ENCODE results near the gene SREBF2. TPM values are rescaled to one million over a fixed set of nuclear protein-coding genes. Genes with fewer than 3 reads are reported as not detected.

SREBF2 gene
- total RNA-seq, 2 experiments from 2014 or later, result 150 to 157 TPM

DNA sequence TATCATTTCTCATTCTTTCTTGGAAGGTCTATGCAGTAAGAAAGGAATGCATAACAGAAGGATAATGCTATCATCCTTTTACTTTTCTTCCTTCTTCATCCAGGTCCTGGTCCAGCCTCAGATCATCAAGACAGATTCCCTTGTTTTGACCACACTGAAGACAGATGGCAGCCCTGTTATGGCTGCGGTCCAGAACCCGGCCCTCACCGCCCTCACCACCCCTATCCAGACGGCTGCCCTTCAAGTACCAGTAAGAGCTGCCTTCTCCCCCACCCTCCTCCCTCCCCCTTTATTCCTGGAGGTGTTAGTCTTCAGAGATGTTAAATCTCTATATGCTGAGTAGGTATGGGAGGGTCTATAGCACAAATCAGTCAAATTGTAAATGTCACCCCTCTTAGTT lies 37.9 kb downstream of the SREBF2 start:
- no peaks in the 10 kb centered on the region for H3K27me3 Mint-ChIP-seq

DNA sequence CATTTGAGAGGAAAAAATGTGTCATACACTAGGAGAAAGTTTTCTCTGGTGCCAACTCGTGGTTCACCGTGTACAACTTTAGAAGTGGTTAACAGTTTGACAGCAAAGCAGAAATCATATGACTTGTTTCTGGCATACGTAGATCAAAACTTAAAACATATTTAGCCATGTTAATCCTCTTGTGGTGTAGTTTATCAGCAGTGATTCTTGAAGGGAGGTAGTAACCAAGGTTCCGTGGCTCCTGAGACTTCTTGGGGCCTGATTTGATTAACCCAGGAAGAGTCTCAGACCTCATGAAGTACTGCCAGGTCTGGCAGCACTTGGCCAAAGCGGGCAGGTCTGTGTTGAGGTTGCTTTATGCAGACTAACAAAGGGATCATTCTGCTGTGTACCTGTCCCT lies 40.5 kb downstream of the SREBF2 start:
- Mint-ChIP-seq H3K4me1 (peaks cover 15% of the 10 kb centered on the region), H3K36me3 (ENCODE audit: low read depth) (peaks cover 78% of the 10 kb centered on the region), H3K9me3 (no peaks in the 10 kb centered on the region), H3K27ac (peak overlapping the region; percentile 73), H3K4me3 (no peak overlapping the region), H3K27me3 (no peaks in the 10 kb centered on the region)
- CTCF ChIA-PET, result interaction anchor here (1.1 to 1.5 kb wide), 4 partner anchors 11 to 176 kb away, joined by 3 to 6 read pairs (median 4); no protein-coding TSS in a partner anchor
- POLR2A ChIA-PET, result interaction anchor here (1.0 to 3.7 kb wide), 5 partner anchors 10 to 176 kb away, joined by 3 to 19 read pairs (median 4); partner anchors contain the start of gene SREBF2
- no peak for DNase-seq

More for the DNA sequence above, 37.9 kb downstream of the SREBF2 start:
- ChIA-PET POLR2A (interaction anchor here (0.7 to 2.7 kb wide), 2 partner anchors 8 to 12 kb away, joined by 3 to 12 read pairs; no protein-coding TSS in a partner anchor), CTCF (interaction anchor here (1.6 kb wide), 1 partner anchor 9 kb away, joined by 4 read pairs; no protein-coding TSS in a partner anchor)
- Mint-ChIP-seq H3K9me3 (no peaks in the 10 kb centered on the region), H3K4me1 (peaks cover 21% of the 10 kb centered on the region), H3K4me3 (no peak overlapping the region), H3K27ac (no peak overlapping the region), H3K36me3 (ENCODE audit: low read depth) (peaks cover 80% of the 10 kb centered on the region)
- DNase-seq, result no peak

DNA sequence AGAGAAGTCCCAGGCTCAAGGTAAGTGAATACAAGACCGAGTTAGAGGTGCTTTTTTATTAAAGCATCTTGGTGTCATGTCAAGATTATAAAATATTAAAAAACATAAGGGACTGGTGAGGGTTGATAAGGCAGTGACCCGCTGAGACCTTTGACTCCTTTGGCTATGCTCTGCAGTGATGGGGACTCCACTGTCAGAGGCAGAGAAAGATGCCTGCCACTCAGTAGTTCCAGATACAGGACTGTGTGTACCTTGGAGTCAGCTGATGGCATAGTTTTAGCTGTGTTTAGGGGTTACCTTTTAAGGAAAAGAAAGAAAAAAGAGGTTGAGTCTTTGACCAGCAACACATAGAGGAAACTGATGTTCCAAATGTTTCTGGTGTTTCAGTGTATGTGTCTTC lies 41.2 kb downstream of the SREBF2 start:
- CTCF ChIA-PET, result interaction anchor here (2.5 kb wide), 1 partner anchor 16 kb away, joined by 10 read pairs; no protein-coding TSS in a partner anchor
- no peak overlapping the region for H3K4me3 Mint-ChIP-seq
- H3K36me3 Mint-ChIP-seq (ENCODE audit: low read depth), result peaks cover 77% of the 10 kb centered on the region
- no peak overlapping the region for H3K27ac Mint-ChIP-seq
- DNase-seq, result no peak
- peaks cover 15% of the 10 kb centered on the region for H3K4me1 Mint-ChIP-seq
- no peaks in the 10 kb centered on the region for H3K9me3 Mint-ChIP-seq
- POLR2A ChIA-PET, result interaction anchor here (0.8 to 3.7 kb wide), 4 partner anchors 11 to 66 kb away, joined by 3 to 19 read pairs (median 6); partner anchors contain the start of gene SREBF2
- no peaks in the 10 kb centered on the region for H3K27me3 Mint-ChIP-seq

DNA sequence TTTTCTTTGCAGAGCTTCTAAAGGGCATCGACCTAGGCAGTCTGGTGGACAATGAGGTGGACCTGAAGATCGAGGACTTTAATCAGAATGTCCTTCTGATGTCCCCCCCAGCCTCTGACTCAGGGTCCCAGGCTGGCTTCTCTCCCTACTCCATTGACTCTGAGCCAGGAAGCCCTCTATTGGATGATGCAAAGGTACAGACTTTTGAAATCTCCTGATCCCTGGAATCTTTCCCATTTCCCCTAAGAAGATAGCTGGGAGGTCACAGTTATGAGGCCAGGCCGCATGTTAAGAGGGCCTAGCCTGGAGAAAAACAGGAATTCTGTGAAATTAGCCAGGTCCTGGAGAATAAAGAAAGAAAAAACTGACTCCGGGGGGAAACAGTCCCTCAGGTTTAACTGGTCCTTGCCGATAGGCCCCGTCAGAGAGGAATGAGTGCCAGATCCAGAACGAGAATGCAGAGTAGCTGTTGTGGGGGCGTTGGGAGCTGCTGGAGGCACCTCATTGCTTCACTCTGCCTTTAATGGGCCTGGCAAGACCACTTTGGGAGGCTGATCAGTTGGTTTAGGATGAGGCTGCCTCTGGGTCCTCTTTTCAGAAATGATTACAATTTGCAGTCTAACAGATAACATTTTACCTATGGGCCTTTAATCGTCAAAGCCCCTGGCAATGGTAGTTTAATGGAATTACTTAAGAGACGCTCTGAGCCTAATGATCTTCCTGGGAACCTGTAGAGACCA lies 42.8 kb downstream of the SREBF2 start:
- Mint-ChIP-seq H3K9me3 (no peaks in the 10 kb centered on the region), H3K36me3 (ENCODE audit: low read depth) (peaks cover 83% of the 10 kb centered on the region), H3K27me3 (no peaks in the 10 kb centered on the region), H3K4me3 (no peak overlapping the region), H3K4me1 (peaks cover 15% of the 10 kb centered on the region), H3K27ac (no peak overlapping the region)
- ChIA-PET CTCF (interaction anchor here (1.6 to 2.5 kb wide), 2 partner anchors 17 to 32 kb away, joined by 3 to 10 read pairs; no protein-coding TSS in a partner anchor), POLR2A (interaction anchor here (2.2 kb wide), 1 partner anchor 13 kb away, joined by 9 read pairs; no protein-coding TSS in a partner anchor)
- DNase-seq, result no peak

DNA sequence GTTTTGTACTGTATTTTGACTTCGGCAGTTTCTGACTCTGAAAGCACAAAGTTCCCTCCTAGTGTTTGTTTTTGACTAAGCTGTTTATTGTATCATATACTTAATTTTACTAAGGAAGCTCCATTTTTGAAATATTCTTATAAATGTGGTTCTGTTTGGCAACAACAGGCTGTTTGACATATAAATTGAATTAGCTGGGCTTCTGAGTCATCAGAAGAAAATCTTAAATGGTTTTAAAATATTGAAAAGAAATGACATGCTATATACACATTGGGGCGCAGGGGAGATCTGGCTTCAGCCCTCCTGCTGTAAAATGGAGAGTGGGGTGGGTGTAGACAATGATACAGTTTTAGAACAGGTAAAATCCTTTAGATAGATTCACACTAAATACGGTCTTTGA lies 43.4 kb downstream of the SREBF2 start:
- H3K36me3 Mint-ChIP-seq (ENCODE audit: low read depth), result peaks cover 82% of the 10 kb centered on the region
- H3K9me3 Mint-ChIP-seq, result no peaks in the 10 kb centered on the region
- ChIA-PET CTCF (interaction anchor here (2.5 kb wide), 1 partner anchor 18 kb away, joined by 10 read pairs; no protein-coding TSS in a partner anchor), POLR2A (interaction anchor here (2.2 kb wide), 1 partner anchor 13 kb away, joined by 9 read pairs; no protein-coding TSS in a partner anchor)
- H3K27ac Mint-ChIP-seq, result no peak overlapping the region
- H3K27me3 Mint-ChIP-seq, result no peaks in the 10 kb centered on the region
- peaks cover 15% of the 10 kb centered on the region for H3K4me1 Mint-ChIP-seq
- no peak overlapping the region for H3K4me3 Mint-ChIP-seq
- no peak for DNase-seq

DNA sequence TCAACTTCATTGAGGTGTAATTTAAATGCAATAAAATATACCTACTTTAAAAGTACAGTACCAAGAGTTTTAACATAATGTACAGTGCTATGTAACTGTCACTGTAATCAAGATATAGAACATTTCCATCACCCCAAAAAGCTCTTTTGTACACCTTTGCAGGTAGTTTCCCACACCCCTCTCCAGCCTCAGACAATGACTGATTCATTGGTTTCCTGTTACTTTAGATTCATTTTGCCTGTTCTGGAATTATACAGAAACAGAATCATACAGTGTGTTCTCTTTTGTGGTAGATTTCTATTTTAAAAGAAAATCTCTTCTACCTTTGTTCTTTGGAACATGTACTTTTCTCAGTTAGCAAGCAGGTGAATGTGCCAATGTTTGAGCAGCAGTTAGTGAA lies 43.8 kb downstream of the SREBF2 start:
- Mint-ChIP-seq H3K36me3 (ENCODE audit: low read depth) (peaks cover 82% of the 10 kb centered on the region), H3K4me3 (no peak overlapping the region), H3K27ac (no peak overlapping the region), H3K27me3 (no peaks in the 10 kb centered on the region), H3K9me3 (no peaks in the 10 kb centered on the region), H3K4me1 (peaks cover 15% of the 10 kb centered on the region)
- ChIA-PET POLR2A (no interaction called here), CTCF (interaction anchor here (2.5 kb wide), 1 partner anchor 18 kb away, joined by 10 read pairs; no protein-coding TSS in a partner anchor)
- DNase-seq, result no peak

DNA sequence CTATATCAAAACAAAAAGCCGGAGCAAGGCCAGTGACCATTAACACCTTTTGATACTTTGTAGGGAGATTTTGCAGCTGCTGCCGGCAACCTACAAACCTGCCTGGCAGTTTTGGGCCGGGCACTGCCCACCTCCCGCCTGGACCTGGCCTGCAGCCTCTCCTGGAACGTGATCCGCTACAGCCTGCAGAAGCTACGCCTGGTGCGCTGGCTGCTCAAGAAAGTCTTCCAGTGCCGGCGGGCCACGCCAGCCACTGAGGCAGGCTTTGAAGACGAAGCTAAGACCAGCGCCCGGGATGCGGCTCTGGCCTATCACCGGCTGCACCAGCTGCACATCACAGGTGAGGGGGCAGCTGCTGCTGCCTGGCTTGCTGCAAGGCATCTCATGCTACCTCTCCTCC lies 47.7 kb downstream of the SREBF2 start:
- DNase-seq, result no peak
- POLR2A ChIA-PET, result interaction anchor here (1.0 to 1.3 kb wide), 2 partner anchors 18 to 47 kb away, joined by 3 read pairs; partner anchors contain the start of gene SREBF2
- Mint-ChIP-seq H3K4me1 (no peaks in the 10 kb centered on the region), H3K36me3 (ENCODE audit: low read depth) (peaks cover 87% of the 10 kb centered on the region), H3K4me3 (no peak overlapping the region), H3K27me3 (no peaks in the 10 kb centered on the region), H3K27ac (no peak overlapping the region), H3K9me3 (no peaks in the 10 kb centered on the region)
- CTCF ChIA-PET, result no interaction called here

DNA sequence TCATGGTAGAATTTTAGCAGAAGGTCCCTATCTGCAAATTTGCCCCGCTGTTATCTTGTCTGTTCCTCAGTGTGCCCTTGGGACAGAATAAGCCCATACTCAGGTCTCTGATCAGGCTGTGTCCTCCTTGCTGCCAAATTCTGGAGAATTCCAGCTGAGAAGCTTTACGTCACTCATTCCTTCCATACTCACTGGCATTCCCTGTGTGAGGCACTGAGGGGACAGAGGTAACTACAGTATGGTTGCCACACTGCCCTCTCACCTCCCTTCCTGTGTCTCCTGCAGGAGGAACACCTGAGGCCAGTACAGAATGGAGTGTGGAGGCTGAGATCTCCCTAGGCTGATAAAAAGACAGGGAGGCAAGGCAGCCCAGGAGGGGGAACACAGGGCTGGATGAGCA lies 50.5 kb downstream of the SREBF2 start:
- POLR2A ChIA-PET, result interaction anchor here (0.6 to 1.2 kb wide), 2 partner anchors 57 to 85 kb away, joined by 3 read pairs; no protein-coding TSS in a partner anchor
- Mint-ChIP-seq H3K36me3 (ENCODE audit: low read depth) (peaks cover 90% of the 10 kb centered on the region), H3K4me3 (no peak overlapping the region), H3K4me1 (no peaks in the 10 kb centered on the region), H3K9me3 (no peaks in the 10 kb centered on the region), H3K27ac (no peak overlapping the region), H3K27me3 (no peaks in the 10 kb centered on the region)
- CTCF ChIA-PET, result no interaction called here
- DNase-seq, result no peak

DNA sequence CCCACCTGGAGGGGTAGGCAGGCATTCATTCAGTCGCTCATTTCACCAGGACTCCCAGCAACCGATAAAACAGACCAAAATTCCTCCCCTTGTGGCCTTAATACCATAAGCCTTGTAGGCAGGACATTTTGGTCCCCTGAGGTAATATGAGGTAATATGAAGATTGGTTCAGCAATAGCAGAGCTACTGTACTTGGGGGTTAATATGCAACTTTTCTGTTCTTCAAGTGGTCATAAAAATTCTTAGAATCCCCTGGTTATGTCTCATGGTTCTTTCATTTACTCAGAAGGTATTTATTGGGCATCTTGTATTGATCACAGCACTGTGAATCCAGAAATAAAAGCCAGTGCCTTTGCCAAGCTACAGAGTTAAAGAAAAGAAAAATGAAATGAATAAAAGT lies 52.2 kb downstream of the SREBF2 start:
- H3K27ac Mint-ChIP-seq, result no peak overlapping the region
- H3K4me3 Mint-ChIP-seq, result no peak overlapping the region
- no peaks in the 10 kb centered on the region for H3K9me3 Mint-ChIP-seq
- H3K36me3 Mint-ChIP-seq (ENCODE audit: low read depth), result peaks cover 78% of the 10 kb centered on the region
- no peaks in the 10 kb centered on the region for H3K27me3 Mint-ChIP-seq
- POLR2A ChIA-PET, result interaction anchor here (1.5 kb wide), 1 partner anchor 10 kb away, joined by 3 read pairs; no protein-coding TSS in a partner anchor
- CTCF ChIA-PET, result no interaction called here
- DNase-seq, result no peak
- no peaks in the 10 kb centered on the region for H3K4me1 Mint-ChIP-seq

DNA sequence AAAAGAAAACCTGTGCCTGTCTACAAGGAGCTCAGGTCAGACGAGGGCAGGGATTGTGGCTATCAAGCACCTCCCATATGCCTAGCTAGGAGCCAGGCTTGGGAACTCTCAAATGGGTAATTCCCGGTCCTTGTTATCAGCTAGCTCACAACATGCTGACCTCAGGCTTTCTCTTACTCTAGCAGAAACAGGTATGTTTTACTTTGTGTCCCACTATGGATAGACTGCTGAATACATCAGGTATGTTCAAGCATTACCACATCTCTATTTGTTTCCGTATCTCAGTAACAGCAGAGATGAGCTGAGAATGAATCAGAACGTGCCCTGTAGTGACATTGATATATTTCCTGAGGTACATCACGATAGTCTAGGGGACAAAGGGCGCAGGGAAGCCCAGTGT lies 52.6 kb downstream of the SREBF2 start:
- Mint-ChIP-seq H3K9me3 (no peaks in the 10 kb centered on the region), H3K4me3 (no peak overlapping the region), H3K27ac (no peak overlapping the region), H3K27me3 (no peaks in the 10 kb centered on the region), H3K36me3 (ENCODE audit: low read depth) (peaks cover 79% of the 10 kb centered on the region), H3K4me1 (no peaks in the 10 kb centered on the region)
- DNase-seq, result no peak
- ChIA-PET CTCF (no interaction called here), POLR2A (no interaction called here)

DNA sequence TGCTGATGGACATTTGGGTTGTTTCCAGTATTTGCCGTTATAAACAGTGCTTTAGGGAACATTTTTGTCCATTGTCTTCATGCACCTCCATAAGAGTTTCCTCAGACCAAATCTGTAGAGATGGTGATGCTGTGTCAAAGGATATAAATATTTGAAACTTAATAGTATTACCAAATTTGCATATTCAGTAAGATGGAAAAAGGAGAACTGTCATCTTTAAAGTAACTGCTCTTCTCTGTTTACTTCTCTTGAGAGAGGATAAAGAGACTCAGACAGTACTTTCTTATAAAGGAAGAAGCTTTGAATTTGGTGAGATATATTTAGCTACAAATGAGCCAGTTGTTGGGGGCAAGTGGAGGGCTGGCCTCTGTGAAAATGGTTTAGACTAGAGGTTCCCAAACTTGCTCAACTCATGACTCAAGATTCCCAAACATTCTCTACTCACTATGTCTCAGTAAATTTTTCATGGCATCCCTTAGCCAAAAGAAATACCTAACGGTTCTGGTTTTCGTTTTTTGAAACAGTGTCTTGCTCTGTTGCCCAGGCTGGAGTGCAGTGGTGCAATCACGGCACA lies 55.8 kb downstream of the SREBF2 start:
- Mint-ChIP-seq H3K9me3 (no peaks in the 10 kb centered on the region), H3K36me3 (ENCODE audit: low read depth) (peaks cover 71% of the 10 kb centered on the region), H3K27me3 (no peaks in the 10 kb centered on the region), H3K4me3 (no peak overlapping the region), H3K27ac (no peak overlapping the region), H3K4me1 (no peaks in the 10 kb centered on the region)
- ChIA-PET CTCF (no interaction called here), POLR2A (interaction anchor here (0.7 kb wide), 1 partner anchor 228 kb away, joined by 3 read pairs; no protein-coding TSS in a partner anchor)
- no peak for DNase-seq

DNA sequence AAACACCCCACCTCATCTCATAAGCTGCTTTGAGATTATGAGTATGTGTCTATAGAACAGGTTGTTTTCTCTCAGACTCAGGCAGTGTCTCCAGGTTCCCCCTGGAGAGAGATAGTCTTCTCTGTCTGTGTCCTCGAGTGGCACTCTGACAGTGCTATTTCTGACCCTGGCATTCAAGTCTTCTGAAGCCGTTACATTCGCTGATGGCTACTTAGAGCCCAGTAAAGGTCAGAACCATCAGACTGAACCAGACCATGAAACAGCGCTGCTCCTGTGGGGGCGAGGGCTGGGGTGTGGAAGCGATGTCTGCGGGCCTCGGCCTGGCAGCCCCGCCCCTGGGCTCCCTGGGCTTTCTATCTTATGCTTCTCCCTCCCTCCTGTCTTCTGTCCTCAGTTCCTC lies 58.5 kb downstream of the SREBF2 start:
- no peaks in the 10 kb centered on the region for H3K27me3 Mint-ChIP-seq
- no peak overlapping the region for H3K4me3 Mint-ChIP-seq
- no peak for DNase-seq
- H3K36me3 Mint-ChIP-seq (ENCODE audit: low read depth), result peaks cover 56% of the 10 kb centered on the region
- no peaks in the 10 kb centered on the region for H3K4me1 Mint-ChIP-seq
- H3K27ac Mint-ChIP-seq, result no peak overlapping the region
- CTCF ChIA-PET, result no interaction called here
- POLR2A ChIA-PET, result no interaction called here
- no peaks in the 10 kb centered on the region for H3K9me3 Mint-ChIP-seq

DNA sequence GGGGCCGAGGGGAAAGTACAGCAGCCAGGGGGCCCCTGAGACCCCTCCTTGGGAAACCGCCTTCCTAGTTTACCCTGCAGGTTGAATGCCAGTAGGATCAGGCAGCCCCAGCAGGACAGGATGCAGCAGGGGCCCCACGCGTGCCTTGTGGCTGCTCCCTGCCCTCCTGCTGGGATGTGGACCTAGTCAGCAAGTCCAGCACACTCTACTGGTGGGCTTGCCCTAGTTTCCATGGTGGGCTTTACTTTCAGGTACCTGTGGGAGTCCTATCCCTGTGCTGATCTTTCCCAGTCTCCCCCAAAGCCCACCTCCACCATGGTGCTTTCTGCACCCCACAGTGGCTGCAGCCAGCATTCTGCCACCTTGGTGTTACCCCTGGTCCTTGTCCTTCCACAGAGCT lies 59.8 kb downstream of the SREBF2 start:
- Mint-ChIP-seq H3K9me3 (no peaks in the 10 kb centered on the region), H3K4me1 (peaks cover 7% of the 10 kb centered on the region), H3K27ac (no peak overlapping the region), H3K27me3 (no peaks in the 10 kb centered on the region), H3K36me3 (ENCODE audit: low read depth) (peaks cover 54% of the 10 kb centered on the region), H3K4me3 (no peak overlapping the region)
- ChIA-PET CTCF (no interaction called here), POLR2A (no interaction called here)
- no peak for DNase-seq

Data from activated CD4-positive, alpha-beta memory T cell treated with anti-CD3 and anti-CD28 coated beads, Interleukin-2, amount 10 ng/mL, durations not matched to agents 7 days and 5 days (primary cell).